ENCODE results near the gene C1QTNF1.

The C1QTNF1 gene

GRCh38 chr17:79050551-79050950 lies 26.6 kb downstream of the C1QTNF1 start:
- H3K9me3 ChIP-seq (ENCODE audit: control insufficient read depth, low read length) = no peaks in the 10 kb centered on the region
- H3K27ac ChIP-seq (ENCODE audit: low read depth, low read length, severe bottlenecking) = no peak overlapping the region
- 89 to 96% methylated on average over 5 to 6 of the region's 6 CpGs for WGBS, 2 experiments (ENCODE audit: insufficient coverage in 2 of 2)
- H3K4me1 ChIP-seq (ENCODE audit: control insufficient read depth, insufficient read depth, low read length, poor library complexity, severe bottlenecking) = no peaks in the 10 kb centered on the region
- H3K4me3 ChIP-seq (ENCODE audit: extremely low read depth, insufficient read depth, low read length, poor library complexity, severe bottlenecking) = no peak overlapping the region
- no peaks in the 10 kb centered on the region for H3K36me3 ChIP-seq (ENCODE audit: control insufficient read depth, insufficient read depth, low read length)

DNA sequence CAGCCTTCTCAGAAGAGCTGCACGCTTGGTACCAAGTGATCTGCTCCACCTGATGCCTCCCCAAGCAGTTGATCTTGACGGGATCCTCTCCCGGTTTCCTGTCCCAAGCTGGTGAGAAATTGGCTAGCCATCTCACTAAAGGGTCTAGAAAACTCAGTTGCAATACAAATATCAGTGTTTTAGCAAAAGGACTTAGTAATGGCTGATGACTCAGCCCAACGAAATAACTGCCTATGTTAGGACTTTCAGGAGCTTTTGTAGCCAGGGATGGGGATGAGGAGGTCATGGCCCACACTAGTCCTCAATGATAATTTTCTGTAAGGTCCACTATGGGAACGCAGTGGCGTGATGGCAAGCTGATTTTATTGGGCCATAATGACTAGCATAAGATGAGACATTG lies 27.3 kb downstream of the C1QTNF1 start:
- Histone ChIP-seq H3K36me3 (ENCODE audit: control insufficient read depth, insufficient read depth, low read length) (no peaks in the 10 kb centered on the region), H3K4me1 (ENCODE audit: control insufficient read depth, insufficient read depth, low read length, poor library complexity, severe bottlenecking) (no peaks in the 10 kb centered on the region), H3K27ac (ENCODE audit: low read depth, low read length, severe bottlenecking) (no peak overlapping the region), H3K4me3 (ENCODE audit: extremely low read depth, insufficient read depth, low read length, poor library complexity, severe bottlenecking) (no peak overlapping the region), H3K9me3 (ENCODE audit: control insufficient read depth, low read length) (no peaks in the 10 kb centered on the region)
- WGBS, 2 experiments (ENCODE audit: insufficient coverage in 2 of 2) = 69 to 85% methylated on average over 4 to 6 of the region's 6 CpGs

DNA sequence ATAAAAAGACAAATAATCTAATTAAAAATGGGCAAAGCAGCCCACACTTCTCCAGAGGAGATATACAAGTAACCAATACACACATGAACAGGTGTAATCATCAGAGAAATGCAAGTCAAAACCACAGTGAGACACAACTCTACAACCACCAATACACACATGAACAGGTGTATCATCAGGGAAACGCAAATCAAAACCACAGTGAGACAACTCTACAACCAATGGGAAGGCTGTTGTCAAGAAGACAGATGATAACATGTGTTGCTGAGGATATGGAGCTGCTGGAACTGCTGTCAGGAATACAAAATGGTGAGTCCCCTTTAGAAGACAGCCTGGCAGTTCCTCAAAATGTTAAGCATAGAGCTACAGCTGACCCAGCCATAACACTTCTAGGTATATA lies 28.2 kb downstream of the C1QTNF1 start:
- H3K36me3 ChIP-seq (ENCODE audit: control insufficient read depth, insufficient read depth, low read length) = no peaks in the 10 kb centered on the region
- H3K4me3 ChIP-seq (ENCODE audit: extremely low read depth, insufficient read depth, low read length, poor library complexity, severe bottlenecking) = no peak overlapping the region
- H3K27ac ChIP-seq (ENCODE audit: low read depth, low read length, severe bottlenecking) = no peak overlapping the region
- H3K4me1 ChIP-seq (ENCODE audit: control insufficient read depth, insufficient read depth, low read length, poor library complexity, severe bottlenecking) = no peaks in the 10 kb centered on the region
- no CpG with 5 or more reads among the region's 1 CpG for WGBS, 2 experiments (ENCODE audit: insufficient coverage in 2 of 2)
- H3K9me3 ChIP-seq (ENCODE audit: control insufficient read depth, low read length) = no peaks in the 10 kb centered on the region

DNA sequence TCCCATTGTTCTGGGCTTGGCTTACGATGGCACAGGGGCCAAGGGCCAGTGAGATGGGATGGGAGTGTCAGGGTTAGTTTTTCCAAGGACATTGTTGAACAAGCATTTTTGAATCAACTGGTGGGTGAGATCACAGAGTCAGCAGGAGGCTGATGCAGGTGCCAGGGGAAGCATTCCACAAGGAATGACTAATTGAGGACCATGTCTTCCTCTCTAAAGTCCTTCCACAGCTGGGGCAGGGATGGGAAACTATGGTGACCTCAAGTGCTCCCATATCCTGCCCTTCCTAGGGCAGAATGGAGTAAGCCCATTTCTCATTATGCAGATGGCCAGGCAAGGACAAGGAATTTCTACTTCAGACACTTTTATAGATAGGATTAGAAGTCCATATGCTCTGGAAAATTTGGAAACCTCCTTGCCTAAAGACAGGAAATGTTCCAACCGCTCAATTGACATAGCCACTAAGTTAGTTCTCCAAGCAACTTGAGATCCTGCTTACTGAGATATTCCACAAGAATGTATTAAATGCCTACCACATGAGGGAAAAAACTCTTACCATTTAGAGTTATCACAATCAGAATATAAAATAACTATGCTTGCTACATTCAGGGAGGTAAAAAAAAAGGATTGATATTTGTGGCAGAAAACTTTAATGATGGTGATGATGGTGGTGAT lies 29.4 kb downstream of the C1QTNF1 start:
- no peaks in the 10 kb centered on the region for H3K4me1 ChIP-seq (ENCODE audit: control insufficient read depth, insufficient read depth, low read length, poor library complexity, severe bottlenecking)
- no peaks in the 10 kb centered on the region for H3K36me3 ChIP-seq (ENCODE audit: control insufficient read depth, insufficient read depth, low read length)
- H3K4me3 ChIP-seq (ENCODE audit: extremely low read depth, insufficient read depth, low read length, poor library complexity, severe bottlenecking) = no peak overlapping the region
- no peaks in the 10 kb centered on the region for H3K9me3 ChIP-seq (ENCODE audit: control insufficient read depth, low read length)
- 100% methylated on average over 1 to 2 of the region's 2 CpGs for WGBS, 2 experiments (ENCODE audit: insufficient coverage in 2 of 2)
- H3K27ac ChIP-seq (ENCODE audit: low read depth, low read length, severe bottlenecking) = no peak overlapping the region

DNA sequence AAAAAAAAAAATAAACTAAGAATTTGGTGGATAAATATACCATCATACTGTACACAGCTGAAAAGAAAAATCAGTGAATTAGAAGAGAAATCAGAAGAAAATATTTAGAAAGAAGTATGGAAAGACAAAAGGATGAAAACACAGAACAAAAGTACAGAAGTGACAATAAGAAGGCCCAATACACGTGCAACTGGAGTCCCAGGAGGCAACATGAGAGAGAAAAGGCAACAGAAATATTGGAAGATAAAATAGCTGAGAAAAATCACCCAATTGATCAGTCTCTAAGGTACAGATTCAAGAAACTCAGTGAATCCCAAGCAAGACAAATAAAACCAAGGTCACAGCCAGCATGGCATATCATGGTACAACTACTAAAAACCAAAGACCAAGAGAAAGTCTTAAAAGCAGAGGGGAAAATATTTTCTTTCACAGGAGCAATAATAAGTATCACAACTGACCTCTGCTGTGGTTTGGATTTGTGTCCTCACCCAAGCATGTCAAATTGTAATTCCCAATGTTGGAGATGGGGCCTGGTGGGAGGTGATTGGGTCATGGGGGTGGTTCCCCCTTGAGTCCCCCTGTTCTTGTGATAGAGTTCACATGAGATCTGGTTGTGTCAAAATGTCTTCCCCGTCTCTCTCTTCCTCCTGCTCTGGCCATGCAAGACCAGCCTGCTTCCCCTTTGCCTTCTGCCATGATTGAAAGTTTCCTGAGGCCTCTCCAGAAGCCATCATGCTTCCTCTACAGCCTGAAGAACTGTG lies 30.4 kb downstream of the C1QTNF1 start:
- Histone ChIP-seq H3K27ac (ENCODE audit: low read depth, low read length, severe bottlenecking) (no peak overlapping the region), H3K9me3 (ENCODE audit: control insufficient read depth, low read length) (no peaks in the 10 kb centered on the region), H3K4me3 (ENCODE audit: extremely low read depth, insufficient read depth, low read length, poor library complexity, severe bottlenecking) (no peak overlapping the region), H3K4me1 (ENCODE audit: control insufficient read depth, insufficient read depth, low read length, poor library complexity, severe bottlenecking) (no peaks in the 10 kb centered on the region), H3K36me3 (ENCODE audit: control insufficient read depth, insufficient read depth, low read length) (no peaks in the 10 kb centered on the region)
- 86% methylated on average over 1 of the region's 2 CpGs; no CpG with 5 or more reads in 1 of the 2 experiments for WGBS, 2 experiments (ENCODE audit: insufficient coverage in 2 of 2)

GRCh38 chr17:79055197-79055596 lies 31.2 kb downstream of the C1QTNF1 start:
- 89 to 97% methylated on average over 3 to 4 of the region's 5 CpGs for WGBS, 2 experiments (ENCODE audit: insufficient coverage in 2 of 2)
- H3K9me3 ChIP-seq (ENCODE audit: control insufficient read depth, low read length) = no peaks in the 10 kb centered on the region
- H3K36me3 ChIP-seq (ENCODE audit: control insufficient read depth, insufficient read depth, low read length) = no peaks in the 10 kb centered on the region
- H3K4me1 ChIP-seq (ENCODE audit: control insufficient read depth, insufficient read depth, low read length, poor library complexity, severe bottlenecking) = no peaks in the 10 kb centered on the region
- no peak overlapping the region for H3K4me3 ChIP-seq (ENCODE audit: extremely low read depth, insufficient read depth, low read length, poor library complexity, severe bottlenecking)
- no peak overlapping the region for H3K27ac ChIP-seq (ENCODE audit: low read depth, low read length, severe bottlenecking)

DNA sequence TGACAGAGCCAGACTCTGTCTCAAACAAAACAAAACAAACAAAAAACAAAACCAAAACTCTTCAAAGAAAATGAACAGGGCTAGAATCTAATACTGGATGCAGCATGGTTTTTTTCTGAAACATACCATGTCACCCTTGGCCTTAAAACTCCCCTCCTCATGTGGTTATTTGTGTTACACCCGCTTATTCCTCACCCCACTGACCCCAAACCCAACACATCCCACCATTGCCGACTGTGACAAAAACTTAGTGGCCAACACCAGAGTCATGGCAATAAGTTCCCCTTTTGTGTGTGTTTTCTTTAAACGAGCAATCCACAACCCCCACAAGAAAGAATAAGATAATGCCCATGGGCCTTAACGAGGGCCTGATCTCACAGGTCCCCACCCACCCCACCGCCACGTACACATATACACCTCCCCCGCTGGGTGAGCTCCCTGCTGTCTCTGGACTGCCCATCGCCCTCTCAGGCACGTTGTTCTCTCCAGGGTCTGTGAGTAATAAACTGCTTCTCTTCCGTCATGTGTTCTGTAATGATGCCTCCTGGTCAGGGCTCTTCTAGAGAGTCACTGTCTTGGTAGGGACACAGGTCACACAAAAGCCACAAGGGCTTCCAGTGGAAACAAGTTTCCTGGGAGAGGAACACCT lies 33.9 kb downstream of the C1QTNF1 start:
- WGBS, 2 experiments (ENCODE audit: insufficient coverage in 2 of 2) = 85 to 86% methylated on average over 10 of the region's 10 CpGs
- Histone ChIP-seq H3K27ac (ENCODE audit: low read depth, low read length, severe bottlenecking) (no peak overlapping the region), H3K9me3 (ENCODE audit: control insufficient read depth, low read length) (no peaks in the 10 kb centered on the region), H3K36me3 (ENCODE audit: control insufficient read depth, insufficient read depth, low read length) (no peaks in the 10 kb centered on the region), H3K4me3 (ENCODE audit: extremely low read depth, insufficient read depth, low read length, poor library complexity, severe bottlenecking) (no peak overlapping the region), H3K4me1 (ENCODE audit: control insufficient read depth, insufficient read depth, low read length, poor library complexity, severe bottlenecking) (no peaks in the 10 kb centered on the region)

DNA sequence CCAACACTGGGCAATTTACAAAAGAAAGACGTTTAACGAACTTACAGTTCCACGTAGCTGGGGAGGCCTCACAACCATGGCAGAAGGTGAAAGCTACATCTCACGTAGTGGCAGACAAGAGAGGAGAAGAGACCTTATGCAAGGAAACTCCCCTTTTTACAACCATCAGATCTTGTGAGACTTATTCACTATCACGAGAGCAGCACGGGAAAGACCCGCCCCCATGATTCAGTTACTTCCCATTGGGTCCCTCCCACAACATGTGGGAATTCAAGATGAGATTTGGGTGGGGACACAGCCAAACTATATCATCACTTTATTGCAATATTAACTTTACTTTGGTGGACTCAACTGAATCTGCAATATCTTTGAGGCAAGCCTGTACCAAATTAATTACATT lies 38.7 kb downstream of the C1QTNF1 start:
- Histone ChIP-seq H3K9me3 (ENCODE audit: control insufficient read depth, low read length) (no peaks in the 10 kb centered on the region), H3K4me3 (ENCODE audit: extremely low read depth, insufficient read depth, low read length, poor library complexity, severe bottlenecking) (no peak overlapping the region), H3K27ac (ENCODE audit: low read depth, low read length, severe bottlenecking) (no peak overlapping the region), H3K4me1 (ENCODE audit: control insufficient read depth, insufficient read depth, low read length, poor library complexity, severe bottlenecking) (no peaks in the 10 kb centered on the region), H3K36me3 (ENCODE audit: control insufficient read depth, insufficient read depth, low read length) (no peaks in the 10 kb centered on the region)
- 100% methylated on average over 2 to 4 of the region's 7 CpGs for WGBS, 2 experiments (ENCODE audit: insufficient coverage in 2 of 2)

GRCh38 chr17:79064026-79064425 lies 40.1 kb downstream of the C1QTNF1 start:
- Histone ChIP-seq H3K4me3 (ENCODE audit: extremely low read depth, insufficient read depth, low read length, poor library complexity, severe bottlenecking) (no peak overlapping the region), H3K27ac (ENCODE audit: low read depth, low read length, severe bottlenecking) (no peak overlapping the region), H3K9me3 (ENCODE audit: control insufficient read depth, low read length) (no peaks in the 10 kb centered on the region), H3K4me1 (ENCODE audit: control insufficient read depth, insufficient read depth, low read length, poor library complexity, severe bottlenecking) (no peaks in the 10 kb centered on the region), H3K36me3 (ENCODE audit: control insufficient read depth, insufficient read depth, low read length) (no peaks in the 10 kb centered on the region)
- WGBS, 2 experiments (ENCODE audit: insufficient coverage in 2 of 2) = 69 to 75% methylated on average over 4 of the region's 4 CpGs

DNA sequence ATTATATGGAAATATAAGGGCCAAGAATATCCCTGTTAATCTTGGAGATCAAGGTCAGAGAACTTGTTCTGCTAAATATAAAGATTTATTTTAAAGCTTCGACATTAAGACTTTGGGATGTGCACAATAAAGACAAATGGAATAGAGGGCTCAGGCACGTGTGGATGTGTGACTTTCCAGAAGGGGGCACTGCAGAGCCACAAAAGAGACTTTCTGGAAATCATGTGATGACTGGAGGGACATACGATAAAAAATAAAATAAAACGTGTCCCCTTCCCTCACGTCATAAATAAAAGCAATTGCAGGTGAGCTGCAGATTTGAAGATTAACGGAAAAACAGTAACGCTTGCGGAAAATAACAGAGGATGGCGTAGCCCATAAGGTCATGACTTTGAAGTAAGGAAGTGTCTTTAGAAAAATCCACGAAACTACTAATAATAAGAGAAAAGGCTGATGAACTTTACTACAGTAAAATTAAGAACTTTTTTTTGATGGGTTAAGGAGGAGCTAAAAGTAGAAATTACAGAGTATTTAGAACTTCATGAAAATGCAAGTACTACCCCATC lies 41.2 kb downstream of the C1QTNF1 start:
- WGBS, 2 experiments (ENCODE audit: insufficient coverage in 2 of 2) = 20 to 36% methylated on average over 2 to 4 of the region's 10 CpGs
- no peak overlapping the region for H3K27ac ChIP-seq (ENCODE audit: low read depth, low read length, severe bottlenecking)
- no peaks in the 10 kb centered on the region for H3K36me3 ChIP-seq (ENCODE audit: control insufficient read depth, insufficient read depth, low read length)
- H3K4me3 ChIP-seq (ENCODE audit: extremely low read depth, insufficient read depth, low read length, poor library complexity, severe bottlenecking) = no peak overlapping the region
- no peaks in the 10 kb centered on the region for H3K4me1 ChIP-seq (ENCODE audit: control insufficient read depth, insufficient read depth, low read length, poor library complexity, severe bottlenecking)
- H3K9me3 ChIP-seq (ENCODE audit: control insufficient read depth, low read length) = no peaks in the 10 kb centered on the region

Data from mesodermal cell (in vitro differentiated cells).